SU-DHL-6 (cell line): ENCODE data around the gene CCL4L2.

ENCODE experiments used
- CTCF ChIP-seq: fragments of 200-600 bp; sonication (generic); IDR thresholded peaks from one replicate; pipeline ENCODE4 v1.5.1; 2017; ENCODE audit warnings: antibody characterized with exemption, mild to moderate bottlenecking, low read length, moderate library complexity; ENCODE audit not compliant: insufficient read depth, poor library complexity, severe bottlenecking
- EZH2phosphoT487 ChIP-seq: fragments of 200-600 bp; sonication (generic), shearing (Covaris generic); conservative IDR thresholded peaks from 2 replicates; pipeline ENCODE4 v1.6.1; 2018; ENCODE audit warnings: mild to moderate bottlenecking, antibody characterized with exemption, low read length, moderate library complexity, mixed read lengths

- TF ChIP-seq CTCF (no peak), EZH2phosphoT487 (no peak)
These were observed 14.8 kb upstream of the CCL4L2 start for GRCh38 chr17:36196131-36196486.
